SK-N-MC (cell line): ENCODE data around the gene C6orf132.

Experiments
- FOXP2 ChIP-seq: optimal IDR thresholded peaks from 2 replicates; pipeline ENCODE3; 2011; ENCODE audit warnings: mild to moderate bottlenecking, moderate library complexity; ENCODE audit not compliant: insufficient read depth; ENCODE audit errors: extremely low read length, control extremely low read depth
- POLR2AphosphoS5 ChIP-seq: IDR thresholded peaks from 2 replicates; pipeline ENCODE4 v1.6.1; 2012; ENCODE audit warnings: mild to moderate bottlenecking, low read depth, low read length, borderline replicate concordance

- TF ChIP-seq FOXP2, result no peak
- TF ChIP-seq POLR2AphosphoS5, result no peak
Measured at GRCh38 chr6:42083530-42083929, 58.9 kb downstream of the C6orf132 start.
